Measurements from ENCODE around the gene ZNF653.

The ZNF653 gene

DNA sequence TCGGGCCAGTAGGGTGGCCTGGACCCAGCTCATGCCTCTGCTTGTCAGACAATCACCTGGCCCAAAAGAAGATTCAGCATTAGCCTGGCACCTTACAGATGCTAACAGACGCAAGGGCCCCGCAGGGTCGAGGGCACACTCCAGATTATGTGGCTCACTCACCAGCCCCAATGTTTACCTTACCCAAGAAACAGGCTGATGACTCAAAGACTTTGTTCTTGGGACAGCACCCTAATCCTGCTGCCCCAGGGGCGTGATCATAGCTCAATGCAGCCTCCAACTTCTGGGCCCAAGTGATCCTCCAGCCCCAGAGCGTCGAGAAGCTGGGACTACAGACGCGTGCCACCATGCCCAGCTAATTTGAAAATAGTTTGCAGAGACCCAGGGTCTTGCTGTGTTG lies 13.5 kb upstream of the ZNF653 start:
- no peak for DNase-seq (ENCODE audit: low spot score)

DNA sequence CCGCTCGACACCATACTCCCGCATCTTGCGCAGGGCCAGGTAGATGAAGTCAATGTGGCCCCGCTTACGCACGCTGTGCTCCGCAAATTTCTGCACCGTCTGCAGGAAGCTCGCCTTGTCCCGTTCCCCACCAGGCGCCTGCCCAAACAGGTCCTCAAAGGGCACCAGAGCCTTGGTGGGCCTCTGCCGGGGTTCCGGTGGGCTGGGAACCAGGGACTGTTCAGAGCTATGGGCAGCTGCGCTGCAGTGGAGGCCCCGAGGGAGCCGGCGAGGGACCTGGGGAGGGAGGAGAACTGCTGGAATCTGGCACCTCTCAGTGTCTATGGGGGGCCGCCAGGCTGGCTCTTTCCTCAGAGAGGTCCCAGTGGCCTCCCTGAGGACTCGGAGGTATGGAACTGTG lies 8.3 kb upstream of the ZNF653 start:
- DNase-seq (ENCODE audit: low spot score): no peak

DNA sequence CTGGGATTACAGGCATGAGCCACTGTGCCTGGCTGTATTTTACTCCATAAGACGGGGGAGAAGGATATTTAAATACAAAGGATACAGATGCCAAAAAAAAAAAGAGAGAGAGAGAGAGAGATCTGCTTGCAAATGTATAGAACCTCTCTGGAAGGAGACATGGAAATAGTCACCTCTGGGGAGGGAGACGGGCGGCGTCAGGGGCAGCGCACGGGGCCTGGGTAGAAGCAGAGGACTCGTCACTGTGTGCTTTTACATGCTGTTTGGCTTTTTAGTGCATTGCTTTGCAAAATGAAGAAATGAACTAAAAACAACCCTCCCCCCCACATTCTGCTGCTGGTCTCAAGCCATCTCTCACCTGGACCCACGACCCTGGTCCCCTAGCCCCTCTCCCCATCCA lies 4.8 kb upstream of the ZNF653 start:
- DNase-seq (ENCODE audit: low spot score): no peak

DNA sequence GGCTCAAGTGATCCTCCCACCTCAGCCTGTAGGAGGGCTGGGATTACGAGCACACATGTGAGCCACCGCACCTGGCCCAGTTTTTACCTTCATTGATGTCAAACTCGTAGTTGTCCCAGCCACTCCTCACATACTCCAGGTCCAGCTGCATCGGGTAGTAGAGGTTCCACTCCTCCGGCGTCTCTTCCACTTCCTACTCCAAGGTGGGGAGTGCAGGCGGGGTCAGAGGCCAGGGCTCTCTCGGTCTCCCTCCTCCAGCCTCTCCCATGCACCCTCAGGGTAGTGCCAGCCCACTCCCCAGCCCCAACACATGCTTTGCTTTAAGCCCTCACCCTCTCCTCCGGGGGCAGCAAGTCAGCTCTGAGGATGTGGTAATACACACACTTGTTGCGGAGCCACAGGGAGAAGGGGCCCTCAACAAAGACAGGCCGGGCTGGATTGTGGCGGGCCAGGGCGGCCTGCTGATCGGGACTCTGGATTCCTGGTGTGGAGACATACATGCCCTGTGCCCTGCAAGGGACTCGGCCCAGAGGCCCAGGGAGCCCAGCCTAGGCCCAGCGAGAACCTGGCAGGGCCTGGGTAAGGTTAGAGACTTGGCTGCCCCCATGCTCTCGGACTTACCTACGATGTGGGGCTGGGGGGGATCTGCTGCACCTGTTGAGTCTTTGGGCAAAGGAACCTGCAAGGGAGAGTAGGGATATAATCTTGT lies 1.9 kb upstream of the ZNF653 start:
- DNase-seq (ENCODE audit: low spot score): no peak

DNA sequence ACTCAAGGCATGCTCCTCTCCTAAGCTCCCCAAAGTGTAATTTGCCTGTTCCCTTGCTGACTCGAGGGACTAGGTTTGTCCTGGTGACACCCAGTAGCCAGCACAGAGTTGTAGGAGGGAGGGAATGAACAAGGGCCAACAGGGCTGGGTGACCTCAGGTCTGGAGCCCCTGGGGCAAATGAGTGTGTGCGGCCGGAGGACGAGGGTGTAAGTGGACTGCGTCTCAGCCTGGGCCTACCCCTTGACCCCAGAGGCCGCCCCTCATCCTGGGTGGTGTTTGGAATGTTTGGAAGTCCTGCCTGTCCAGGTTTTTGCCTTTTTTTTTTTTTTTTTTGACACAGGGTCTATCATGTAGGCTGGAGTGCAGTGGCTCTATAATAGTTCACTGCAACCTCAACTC lies 1.3 kb upstream of the ZNF653 start:
- DNase-seq (ENCODE audit: low spot score): no peak

DNA sequence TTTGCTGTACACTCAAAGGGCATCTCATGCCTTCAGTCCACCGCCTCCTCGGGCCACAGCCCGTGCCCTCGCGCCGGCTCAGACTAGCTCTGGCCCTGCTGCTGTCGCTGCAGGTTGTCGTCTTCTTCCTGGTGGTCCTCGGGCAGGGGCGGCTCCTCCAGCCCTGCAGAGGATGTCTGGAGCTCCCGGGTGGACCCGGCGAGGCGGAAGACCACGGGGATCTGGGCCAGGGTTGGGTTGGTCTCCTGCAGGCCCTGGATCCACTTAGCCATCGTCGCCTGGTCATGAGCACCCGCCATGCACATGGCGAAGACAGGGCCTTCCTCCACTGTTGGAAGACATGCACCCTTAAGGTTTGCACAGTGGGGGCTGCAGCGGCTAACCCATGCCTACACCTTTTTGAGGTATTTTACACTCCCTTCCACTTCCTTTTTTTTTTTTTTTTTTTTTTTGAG lies 489 bp upstream of the ZNF653 start:
- DNase-seq (ENCODE audit: low spot score): no peak

DNA sequence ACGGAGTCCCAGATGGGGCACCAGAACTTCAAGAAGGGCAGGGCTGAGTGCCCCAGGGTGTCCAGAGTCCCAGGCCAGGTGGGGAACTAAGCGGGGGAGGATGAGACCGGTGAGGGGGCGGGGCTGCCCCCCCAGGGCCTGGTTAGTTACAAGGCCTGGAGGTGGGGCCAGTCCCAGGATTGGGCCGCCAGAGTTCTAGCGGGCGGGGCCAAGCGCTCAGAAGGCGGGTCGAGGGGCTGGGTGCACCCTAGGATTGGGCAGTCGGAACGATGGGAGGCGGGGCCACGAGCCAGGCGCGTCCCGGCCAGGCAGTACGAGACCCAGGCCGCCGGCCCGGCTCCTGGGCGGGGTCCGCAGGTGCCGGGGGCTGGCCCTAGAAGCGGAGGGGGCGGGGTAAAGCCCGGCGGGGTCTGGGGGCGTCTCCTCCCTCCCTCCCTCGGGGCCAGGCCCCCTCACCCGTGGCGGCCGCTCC lies 571 bp downstream of the ZNF653 start:
- peak; percentile 98 for DNase-seq (ENCODE audit: low spot score)

DNA sequence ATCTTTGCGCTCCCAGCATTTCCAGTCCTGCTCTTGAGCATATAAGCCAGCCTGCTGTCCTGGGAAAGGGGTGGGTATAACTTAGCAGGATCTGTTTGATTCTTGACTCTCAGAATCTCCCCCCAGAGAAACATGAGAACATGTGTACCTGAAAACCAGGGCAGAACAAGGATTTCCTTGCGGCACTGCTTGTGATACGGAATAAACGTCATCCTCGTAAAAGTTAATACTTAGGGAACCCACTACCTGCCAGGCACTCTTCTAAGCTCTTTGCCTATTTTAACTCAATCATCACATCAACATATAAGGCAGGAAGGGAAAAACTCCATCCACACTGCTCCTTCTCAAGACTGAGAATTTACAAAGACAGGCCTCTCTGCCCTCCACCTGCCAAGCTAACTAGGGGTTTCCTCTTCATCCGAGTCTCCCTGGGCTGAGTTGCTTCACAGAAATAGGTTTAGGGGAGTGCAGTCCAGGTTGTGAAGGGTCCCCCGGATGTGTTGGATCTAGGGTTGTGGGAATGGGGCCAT lies 1.1 kb downstream of the ZNF653 start:
- no peak for DNase-seq (ENCODE audit: low spot score)

DNA sequence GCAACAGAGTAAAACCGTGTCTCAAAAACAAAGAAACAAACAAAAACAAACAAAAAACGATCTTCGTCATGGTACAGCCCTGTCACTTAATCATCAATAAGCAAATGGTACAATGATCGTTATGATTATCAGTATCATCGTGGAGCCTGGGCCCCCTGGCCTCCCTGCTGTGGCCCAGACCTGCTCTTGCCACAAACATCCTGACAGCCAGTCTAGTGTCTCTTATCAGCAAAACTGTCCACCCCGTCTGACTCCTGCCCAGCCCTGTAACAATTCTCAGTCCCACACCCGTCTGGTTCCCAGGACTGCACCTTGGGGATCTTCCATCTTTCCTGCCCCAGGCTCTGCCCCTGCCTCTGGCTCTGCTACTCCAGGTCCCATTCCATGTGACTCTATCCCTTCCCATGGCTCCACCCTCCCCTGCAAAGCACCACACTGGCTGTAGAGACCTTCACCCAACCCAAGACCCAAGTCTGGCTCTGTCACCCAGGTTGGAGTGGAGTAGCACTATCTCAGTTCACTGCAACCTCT lies 5.7 kb downstream of the ZNF653 start:
- no peak for DNase-seq (ENCODE audit: low spot score)

DNA sequence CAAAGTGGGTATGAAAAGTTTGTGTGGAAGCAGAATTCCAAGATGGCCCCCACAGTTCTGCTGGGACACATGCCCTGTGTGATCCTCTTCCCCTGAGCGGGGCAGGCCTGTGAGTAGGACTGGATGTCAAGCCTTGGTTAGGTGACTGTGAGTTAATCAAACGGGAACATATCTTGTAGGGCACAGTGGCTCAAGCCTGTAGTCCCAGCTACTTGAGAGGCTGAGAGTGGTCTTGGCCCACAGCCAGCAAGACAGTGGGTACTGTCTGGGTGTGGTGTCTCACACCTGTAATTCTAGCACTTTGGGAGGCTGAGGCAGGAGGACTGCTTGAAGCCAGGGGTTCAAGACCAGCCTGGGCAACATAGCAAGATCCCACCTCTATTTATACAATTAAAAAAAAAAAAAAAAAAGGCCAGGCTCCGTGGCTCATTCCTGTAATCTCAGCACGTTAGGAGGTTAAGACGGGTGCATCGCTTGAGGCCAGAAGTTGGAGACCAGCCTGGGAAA lies 6.4 kb downstream of the ZNF653 start:
- no peak for DNase-seq (ENCODE audit: low spot score)

DNA sequence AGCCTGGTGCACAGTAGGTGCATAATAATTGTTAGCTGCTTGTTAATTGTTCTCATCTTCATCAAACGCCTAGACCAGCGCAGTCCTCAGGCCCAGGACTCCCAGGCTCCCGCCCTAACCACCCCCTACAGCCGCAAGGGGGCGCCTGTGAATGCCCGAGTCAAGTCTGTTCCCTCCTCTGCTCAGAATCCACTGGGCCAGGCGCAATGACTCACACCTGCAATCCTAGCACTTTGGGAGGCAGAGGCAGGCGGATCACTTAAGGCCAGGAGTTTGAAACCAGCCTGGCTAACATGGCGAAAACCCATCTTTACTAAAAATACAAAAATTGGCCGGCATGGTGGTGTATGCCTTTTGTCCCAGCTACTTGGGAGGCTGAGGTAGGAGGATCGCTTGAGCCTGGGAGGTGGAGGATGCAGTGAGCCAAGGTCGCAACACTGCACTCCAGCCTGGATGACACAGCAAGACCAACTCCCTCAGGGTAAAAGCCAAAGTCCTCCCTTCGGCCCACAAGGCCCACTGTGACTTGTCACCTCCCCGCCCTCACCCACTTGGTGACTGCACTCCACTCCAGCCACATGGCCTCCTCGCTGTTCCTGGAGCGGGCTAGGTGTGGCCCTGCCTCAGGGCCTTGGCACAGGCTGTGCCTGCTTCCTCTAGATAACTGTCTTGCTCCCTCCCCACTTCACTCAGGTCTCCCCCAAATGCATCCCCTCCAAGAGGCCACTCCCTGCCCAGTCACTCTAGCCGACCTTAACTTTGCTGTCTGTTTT lies 9.1 kb downstream of the ZNF653 start:
- peak; percentile 62 for DNase-seq (ENCODE audit: low spot score)

DNA sequence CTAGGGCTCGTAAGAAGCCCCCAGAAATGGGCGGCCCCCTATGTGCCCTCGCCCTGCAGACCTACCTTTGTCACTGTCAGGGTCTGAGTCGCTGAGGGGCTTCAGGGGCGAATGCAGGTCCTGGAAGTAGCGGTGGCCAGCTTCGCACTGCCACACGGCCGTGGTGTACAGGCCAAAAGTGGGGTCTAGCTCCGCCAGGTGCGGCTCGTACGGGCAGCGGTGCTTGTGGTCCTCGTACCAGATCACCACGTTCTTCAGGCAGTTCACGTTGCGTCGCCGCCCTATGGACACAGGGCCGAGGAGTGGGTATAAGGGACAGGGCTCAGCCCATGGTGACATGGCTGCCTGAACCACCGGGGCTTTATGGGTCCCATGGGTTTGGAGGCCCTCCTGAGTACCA lies 9.8 kb downstream of the ZNF653 start:
- no peak for DNase-seq (ENCODE audit: low spot score)

DNA sequence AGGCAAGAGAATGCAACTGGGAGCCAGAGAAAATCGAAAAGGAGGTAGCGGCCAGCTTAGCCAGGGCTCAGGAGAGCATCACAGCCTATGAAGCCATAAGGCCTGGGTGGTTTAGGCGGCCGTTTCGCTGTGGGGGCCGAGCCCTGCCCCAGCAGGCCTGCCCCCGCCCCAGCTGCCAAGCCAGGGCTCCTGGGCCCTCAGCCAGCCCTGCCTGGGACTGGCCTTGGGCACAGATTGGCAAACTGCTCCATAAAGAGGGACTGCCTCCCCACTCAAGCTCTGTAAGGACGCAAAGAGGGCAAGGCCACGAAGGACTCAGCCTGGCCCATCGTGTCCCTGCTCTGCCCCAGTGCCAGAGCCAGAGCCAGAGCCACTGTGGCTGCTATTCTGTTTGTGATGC lies 10.2 kb downstream of the ZNF653 start:
- peak; percentile 93 for DNase-seq (ENCODE audit: low spot score)

DNA sequence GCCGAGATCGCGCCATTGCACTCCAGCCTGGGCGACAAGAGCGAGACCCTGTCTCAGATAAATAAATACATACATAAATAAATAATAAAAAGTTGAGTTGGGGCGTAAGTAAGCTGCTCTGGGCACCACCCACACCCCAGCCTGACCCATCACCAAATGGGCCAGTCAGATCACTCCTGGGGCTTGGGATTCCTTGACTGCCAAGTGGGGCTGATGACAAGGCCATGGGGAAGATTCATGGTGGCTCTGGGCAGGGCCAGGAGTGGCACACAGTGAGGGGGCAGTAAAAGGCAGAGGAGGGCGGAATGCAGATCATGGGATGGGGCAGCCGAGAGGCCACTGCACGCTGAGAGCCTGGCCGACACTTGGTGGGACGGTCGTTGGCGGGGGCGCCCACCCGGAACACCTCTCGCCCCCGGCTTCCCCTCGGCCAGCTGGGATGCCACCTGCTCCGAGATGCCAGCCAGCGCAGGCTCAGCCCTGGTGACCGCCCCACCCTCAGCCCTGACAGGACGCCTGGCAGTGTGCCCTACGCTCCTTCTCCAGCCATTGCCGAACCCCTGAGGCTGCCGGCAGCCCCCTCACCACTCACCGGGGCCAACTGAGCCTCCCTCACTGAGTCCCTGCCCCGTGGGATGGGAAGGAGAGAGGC lies 10.9 kb downstream of the ZNF653 start:
- peak; percentile 80 for DNase-seq (ENCODE audit: low spot score)

DNA sequence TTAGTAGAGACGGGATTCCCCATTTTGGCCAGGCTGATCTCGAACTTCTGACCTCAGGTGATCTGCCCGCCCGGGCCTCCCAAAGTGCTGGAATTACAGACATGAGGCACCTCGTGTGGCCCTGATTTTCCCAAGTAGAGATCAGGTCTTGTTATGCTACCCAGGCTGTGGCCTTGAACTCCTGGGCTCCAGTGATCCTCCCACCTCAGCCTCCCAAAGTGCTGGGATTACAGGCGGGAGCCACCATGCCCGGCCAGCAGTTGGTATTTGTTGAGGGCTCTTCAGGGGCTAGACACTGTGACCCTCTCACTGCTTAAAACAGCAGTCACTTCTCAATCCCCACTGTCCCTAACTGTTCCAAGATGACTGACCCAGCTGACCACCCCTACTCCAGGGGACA lies 16.3 kb downstream of the ZNF653 start:
- no peak for DNase-seq (ENCODE audit: low spot score)

DNA sequence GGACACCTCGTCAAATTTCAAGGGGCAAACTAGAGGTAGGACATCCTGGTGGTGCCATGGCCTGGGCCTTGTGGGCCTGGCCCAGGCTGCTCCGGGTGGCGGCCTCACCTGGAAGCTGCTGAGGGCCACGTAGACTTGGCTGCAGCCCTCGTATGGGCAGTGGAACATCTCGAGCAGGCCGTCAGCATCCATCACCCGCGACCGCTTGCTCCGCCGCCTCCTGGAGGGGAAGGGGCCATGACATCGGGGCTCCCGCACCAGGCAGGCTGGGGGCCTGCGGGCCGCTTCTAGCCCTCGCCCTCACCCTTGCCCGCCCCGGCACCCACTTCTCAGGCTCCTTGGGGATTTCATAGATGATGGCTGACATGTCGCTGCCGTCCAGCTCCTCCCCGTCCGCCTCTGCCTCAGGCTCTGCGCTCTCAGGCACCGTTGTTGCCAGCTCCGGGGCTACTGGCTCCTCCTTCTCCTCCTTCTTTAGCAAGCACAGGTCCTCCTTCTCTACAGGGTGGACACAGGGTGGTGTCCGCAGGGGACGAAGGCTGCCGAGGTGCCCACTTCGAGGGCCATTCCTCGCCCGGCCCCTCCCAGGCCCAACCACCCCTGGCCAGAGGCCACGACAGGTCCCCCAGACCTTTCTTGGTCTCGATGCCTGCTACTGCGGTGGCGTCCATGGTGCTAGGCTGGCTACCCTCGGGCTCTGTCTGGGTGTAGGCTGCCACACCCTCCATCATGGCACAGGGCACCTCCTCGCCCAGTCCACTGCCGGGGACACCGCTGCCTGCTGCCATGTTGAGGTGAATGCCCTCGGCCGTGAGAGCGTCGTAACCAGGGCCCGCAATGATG lies 18.8 kb downstream of the ZNF653 start:
- DNase-seq (ENCODE audit: low spot score): no peak

DNA sequence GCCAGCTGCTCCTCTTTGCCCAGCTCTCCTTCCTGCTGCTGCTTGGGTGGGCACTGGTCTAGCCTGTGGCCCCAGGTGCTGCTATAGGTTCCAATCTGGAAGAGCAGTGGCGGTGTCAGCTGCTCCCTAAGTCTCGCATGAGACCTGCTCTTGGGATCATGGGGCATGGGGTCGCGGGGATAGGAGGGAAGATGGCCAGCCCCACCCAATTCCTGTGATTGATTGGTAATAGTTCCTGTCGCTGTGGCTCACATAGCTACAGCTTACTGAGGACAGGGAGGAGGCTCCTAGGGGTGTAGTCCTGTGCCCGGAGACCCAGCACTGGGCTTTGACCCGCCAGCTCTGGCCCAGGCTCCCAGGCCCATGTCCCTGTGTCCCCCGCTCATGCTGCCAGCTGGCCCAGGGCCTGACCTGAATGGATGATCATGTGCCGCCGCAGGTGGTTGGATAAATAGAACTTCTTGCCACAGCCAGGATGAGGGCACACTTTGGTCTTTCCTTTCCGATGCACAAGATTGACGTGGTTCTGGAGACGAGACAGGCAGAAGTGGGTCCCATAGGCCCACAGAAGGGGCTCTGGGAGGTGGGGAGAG lies 20.3 kb downstream of the ZNF653 start:
- DNase-seq (ENCODE audit: low spot score): peak; percentile 58

DNA sequence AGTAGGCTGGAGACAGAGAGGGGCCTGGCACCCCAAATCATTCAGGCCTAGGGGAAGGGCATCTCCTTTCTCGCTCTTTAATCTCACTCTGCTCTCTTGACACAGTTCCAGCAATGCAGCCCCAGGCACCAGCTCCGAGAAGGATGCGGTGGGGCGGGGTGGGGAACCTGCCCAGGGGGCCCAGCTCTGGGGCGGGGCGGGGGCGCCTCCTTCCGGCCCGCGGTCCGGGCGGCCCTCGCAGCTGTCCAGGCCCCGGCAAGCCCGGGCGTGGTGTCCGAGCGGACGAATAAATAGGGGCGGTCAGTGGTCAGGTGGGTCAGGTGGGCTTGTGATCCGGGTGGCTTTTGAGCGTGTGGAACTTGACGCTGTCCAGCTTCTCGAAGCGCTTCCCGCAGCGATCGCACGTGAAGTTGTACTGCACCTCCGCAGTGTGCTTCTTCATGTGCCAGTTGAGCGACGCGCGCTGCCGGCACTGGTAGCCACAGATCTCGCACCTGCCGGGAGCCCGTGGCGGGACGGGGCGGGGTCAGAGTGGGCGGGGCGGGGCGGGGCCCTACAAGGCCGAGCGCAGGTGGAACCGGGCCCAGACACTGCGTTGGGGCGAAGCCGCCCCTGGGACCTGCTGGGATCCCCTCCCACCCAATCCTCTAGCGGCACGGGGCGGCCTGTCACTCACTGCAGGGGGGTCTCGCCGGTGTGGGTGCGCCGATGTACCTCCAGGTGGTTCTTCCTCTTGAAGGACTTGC lies 22.1 kb downstream of the ZNF653 start:
- DNase-seq (ENCODE audit: low spot score): no peak

DNA sequence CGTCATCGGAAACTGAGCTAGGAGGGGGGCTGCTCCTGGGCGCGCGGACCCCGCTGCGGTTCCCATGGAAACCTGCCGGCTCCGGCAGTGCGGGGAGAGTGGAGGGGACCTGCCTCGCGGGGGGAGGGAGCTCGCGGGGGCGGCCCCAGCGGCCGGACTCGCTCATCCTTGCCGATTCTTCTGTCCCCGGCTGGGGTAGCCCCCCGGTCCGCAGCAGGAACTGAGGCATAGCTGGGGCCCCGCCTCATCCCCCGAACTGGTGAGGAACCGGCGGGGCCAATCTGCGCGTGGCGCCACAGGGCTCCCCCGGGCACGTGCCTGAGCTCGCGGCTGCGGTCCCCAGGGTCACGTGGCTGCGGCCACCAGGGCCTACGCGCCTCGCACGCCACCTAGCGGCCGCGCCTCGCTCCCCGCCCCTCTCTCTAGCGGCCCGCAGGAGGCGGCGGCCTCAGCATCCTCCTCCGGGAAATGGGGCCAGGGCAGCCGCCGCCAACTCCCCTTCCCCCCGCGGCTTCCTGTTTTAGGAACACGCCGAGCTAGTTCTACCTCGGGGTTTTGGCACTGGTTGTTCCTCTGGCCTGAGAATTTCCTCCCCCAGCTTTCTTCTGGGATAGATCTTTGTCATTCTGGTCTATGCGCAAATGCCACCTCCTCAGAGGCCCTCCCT lies 23.1 kb downstream of the ZNF653 start:
- DNase-seq (ENCODE audit: low spot score): peak; percentile 84

All from cerebellar cortex (tissue), 1 donor.